Measurements from ENCODE around the gene KAZN.

Gene KAZN

DNA sequence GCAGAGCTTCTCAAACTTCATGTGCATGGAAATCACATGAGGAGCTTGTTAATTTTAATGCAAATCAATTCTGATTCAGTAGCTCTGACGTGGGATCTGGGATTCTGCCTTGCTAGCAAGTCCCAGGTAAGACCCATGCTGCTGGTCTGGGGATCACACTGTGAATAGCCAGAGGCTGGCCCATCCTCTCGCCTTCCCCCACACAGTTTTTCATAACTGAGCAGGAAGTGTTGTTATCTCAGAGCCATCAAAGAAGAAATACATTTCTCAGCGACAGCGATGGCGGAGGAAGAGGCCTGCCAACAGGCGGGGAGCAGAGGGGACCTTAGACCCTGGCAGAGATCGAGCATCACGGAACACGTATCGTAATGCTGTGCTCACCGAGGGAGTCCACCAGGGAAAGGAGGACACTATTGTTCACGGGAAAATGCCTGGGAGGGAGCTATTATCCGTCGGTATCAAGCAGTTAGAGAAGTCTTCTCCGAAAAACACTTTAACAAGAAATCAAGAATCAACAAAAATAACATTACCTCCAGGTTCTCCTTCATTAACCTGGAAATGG, 286.2 kb downstream of the KAZN start:
- no peak for DNase-seq (ENCODE audit: low read depth in 2 of 2)

DNA sequence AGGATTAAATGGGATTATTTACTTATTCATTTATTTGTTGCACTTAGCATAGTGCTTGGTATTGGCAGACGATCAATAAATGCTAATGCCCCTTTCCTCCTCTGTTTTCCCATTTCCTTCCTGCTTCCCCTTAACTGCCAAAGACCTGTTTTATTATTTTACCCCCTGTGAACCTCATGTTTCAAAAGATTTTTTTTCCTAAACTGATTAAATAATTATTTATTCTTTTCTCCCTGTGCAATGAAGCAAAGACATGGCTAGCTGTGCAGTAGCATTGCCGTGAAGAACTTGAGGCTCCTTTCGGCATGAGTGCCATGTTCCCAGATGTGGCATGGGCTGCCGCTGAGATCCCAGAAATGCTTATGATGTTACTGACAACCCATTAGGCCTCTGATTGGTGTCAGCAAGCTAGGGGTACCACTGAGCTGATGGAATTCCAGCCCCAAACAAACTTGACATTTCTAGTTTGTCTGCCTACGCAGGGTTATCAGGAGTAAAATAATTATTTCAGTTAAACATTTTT, 288.6 kb downstream of the KAZN start:
- no peak for DNase-seq (ENCODE audit: low read depth in 2 of 2)

DNA sequence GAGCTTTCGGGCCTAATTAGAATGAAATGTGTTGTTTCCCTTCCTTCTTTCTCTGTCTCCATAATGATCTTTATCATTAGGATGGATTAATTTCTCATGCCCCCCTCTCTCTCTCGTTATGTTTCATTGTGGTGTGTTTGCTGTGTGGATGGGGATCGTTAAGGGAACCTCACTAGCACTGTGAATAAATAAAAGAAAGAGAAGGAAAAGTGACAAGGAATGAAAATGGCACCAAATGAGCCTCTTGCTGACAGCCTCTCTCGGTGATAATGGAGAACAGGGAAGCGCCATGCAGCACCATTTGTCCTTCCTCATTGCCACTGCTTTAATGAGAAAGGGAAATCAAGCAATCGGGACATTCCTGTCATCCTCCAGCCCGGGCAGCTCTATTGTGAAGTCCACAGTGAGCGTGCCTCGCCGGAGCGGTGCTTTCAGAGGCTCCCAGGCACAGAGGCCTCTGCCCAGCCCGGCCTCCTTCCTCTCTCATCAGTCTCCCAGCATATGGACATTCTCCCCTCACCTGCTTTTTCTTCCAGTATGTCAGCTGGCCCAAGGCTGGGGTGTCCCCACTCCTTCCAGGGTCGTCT, 289.4 kb downstream of the KAZN start:
- DNase-seq (ENCODE audit: low read depth in 2 of 2) = no peak

DNA sequence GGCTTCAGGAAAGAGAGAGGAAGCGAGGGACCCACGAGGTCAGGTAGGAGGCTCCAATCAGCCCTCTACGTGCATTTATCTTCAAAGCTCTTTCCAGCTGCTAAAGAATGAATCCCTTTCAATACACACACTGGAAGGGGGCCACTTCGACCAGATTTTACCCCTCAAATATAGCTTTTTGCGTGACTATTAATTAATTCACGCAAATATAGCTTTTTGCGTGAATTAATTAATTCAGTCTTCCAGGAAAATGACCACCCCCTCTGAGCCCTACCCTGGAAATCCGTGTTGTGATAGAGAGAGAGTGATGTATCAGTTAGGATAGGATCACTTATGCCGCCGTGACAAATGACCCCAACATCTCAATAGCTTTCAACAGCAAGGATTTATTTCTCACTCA, 289.9 kb downstream of the KAZN start:
- no peak for DNase-seq (ENCODE audit: low read depth in 2 of 2)

DNA sequence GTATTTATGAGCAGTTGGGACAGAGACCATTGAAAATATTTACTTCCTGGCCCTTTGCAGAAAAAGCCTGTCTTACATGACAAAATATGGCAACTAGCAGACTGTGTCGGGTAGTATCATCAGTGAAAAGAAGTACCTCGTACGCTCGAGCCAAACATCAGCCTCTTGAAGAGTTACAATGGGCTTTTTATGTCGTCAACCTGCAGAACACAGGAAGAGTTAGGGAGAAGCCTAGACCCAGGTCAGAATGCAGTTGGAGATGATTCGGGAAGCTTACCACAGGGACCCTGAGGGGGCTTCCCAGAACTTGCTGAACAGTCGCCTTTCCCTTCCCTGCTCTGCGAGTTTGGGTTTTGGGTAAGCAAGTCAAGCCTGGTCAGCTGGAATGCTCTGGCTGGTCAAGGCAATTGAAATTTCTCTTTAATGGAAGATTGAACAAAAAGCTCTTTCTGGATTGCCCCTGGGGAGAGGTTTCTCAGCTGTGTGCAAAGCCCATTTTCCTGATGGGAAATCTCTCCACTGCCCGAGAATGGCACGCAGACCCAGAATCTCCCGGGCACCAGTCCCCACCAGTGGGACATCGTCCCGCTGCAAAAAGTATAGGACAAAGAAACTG, 291.4 kb downstream of the KAZN start:
- DNase-seq (ENCODE audit: low read depth in 2 of 2) = no peak

DNA sequence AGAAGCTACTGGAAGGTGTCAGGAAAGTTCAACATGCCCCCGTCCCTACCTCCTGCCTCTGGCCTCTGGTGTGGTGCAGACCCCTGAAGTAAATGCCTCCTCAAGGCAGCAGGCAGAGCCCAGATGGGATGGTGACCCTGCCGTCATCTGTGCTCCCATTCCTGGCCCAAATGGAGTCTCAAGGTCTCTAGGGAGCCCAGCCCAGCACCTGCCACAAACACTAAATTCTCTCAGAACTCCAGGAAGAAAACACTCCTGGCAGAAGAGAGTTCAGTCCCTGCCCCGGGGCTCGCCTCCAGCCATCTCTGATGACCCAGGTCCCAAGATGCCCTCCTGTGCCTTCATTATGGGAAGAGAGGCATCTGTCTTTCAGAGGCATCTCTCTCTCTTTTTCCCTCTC, 293.5 kb downstream of the KAZN start:
- DNase-seq (ENCODE audit: low read depth in 2 of 2) = no peak

DNA sequence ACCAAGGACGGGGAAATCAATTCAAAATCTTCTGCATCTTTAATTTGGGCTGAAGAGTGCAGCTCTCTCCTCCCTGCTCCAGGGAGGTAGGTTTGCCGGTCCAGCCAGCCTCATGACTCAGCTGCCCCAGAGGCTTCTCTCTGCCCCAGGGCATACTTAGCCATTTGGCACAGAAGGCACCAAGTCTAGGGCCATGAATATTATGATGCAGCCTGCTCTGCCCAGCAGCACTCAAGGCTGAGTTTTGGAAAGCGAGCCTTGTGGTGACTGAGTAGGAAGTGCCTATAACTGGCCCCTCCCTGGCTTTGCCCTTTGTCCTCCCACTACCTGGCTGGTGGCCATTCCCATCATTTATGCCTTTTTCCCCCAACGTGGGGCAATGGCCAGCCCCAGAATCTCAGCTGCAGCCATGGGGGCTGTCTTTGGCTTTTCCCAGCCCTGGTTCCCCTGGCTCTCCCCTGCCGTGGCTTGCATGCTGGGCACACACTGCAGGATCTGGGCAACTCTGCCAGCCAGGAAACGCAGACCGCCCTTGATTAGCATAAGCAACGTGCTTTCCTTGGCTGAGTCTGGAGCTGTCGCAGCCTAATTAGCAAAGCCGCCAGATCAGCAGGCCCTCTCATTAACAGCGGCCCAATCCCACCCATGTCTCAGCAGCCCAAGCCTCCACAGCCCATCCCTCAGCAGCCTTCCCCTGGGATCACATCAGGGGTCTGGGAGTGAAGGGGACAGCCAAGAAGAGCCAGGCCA, 296.5 kb downstream of the KAZN start:
- DNase-seq (ENCODE audit: low read depth in 2 of 2) = no peak

DNA sequence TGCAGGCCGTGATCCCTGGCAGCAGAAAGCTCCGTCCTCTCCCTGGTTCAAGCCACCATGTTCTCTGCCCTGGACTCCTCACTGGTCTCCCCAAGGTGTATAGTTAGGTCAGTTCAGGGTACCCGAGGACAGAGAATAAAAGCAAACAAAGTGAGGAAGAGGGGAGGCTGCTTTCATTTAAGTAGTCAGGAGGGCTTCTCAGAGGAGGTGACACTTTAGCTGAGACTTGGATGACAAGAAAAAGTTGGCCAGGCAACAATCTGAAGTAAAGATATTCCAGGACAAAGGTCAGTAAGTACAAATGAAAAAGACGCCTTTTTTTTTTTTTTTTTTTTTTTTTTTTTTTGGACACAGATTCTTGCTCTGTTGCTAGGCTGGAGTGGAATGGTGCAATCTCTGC, 297.2 kb downstream of the KAZN start:
- DNase-seq (ENCODE audit: low read depth in 2 of 2) = no peak

DNA sequence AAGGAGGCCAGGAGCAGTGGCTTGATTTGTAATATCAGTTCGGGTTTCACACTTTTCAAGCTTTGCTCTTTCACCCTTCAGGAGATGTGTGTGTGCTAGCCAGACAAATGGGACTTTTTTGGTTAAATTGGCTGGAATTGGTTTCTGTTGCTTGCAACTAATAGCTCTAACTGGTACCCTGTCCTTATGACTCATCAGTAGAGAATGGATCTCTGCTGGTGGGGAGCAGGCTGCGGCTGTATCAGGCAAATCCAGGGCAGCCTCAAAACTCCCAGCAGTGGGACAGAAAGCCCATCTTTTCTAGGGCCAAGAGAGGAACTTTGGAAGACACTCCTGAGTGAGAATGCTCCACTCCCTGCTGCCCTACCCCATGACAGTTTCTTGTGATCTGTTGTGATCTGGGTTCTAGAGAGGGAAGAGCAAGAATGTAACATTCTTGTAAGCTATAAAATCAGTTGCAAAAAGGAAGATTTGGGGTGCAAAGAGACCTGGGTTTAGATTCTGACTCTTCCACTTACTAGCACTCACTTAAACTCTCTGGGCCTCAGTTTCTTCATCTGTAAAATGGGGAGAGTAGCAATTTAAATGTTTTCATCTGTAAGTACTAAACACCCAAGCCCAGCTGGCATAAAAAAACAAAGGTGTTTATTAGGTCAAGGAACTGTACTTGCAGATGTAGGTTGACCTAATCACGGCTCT, 298.0 kb downstream of the KAZN start:
- no peak for DNase-seq (ENCODE audit: low read depth in 2 of 2)

DNA sequence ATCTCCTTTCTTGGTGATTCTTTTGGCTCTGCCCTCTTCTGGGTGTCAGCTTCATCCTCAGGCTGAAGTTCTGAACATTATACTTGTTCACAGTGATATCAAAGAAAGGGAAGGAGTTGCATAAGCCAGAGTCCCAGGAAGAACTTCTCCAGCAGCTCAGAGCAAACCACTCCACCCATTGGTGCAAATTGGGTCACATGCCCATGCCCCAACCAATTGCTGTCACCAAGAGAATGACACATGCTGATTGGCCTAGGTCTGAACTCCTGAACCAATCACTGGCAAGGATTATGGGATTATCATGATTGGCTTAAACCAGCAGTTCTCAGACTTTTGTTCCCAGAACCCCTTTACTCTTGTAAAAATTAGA, 298.6 kb downstream of the KAZN start:
- DNase-seq (ENCODE audit: low read depth in 2 of 2) = no peak

DNA sequence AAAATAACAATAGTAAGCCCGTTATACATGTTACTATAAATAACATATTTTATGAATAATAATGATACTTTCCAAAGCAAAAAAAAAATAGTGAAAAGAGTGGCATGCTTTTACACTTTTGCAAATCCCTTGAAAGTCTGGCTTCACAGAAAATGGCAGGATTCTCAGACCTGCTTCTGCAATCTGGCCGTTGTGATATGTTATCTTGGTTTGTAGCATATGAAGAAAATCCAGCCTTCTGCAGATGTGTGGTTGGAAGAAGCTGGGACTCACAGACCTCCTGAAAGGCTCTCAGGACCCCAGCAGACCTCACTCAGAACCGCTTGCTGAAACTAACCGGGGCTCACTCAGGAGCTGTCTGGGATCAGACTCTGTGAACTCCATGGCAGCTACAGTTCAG, 299.1 kb downstream of the KAZN start:
- no peak for DNase-seq (ENCODE audit: low read depth in 2 of 2)

DNA sequence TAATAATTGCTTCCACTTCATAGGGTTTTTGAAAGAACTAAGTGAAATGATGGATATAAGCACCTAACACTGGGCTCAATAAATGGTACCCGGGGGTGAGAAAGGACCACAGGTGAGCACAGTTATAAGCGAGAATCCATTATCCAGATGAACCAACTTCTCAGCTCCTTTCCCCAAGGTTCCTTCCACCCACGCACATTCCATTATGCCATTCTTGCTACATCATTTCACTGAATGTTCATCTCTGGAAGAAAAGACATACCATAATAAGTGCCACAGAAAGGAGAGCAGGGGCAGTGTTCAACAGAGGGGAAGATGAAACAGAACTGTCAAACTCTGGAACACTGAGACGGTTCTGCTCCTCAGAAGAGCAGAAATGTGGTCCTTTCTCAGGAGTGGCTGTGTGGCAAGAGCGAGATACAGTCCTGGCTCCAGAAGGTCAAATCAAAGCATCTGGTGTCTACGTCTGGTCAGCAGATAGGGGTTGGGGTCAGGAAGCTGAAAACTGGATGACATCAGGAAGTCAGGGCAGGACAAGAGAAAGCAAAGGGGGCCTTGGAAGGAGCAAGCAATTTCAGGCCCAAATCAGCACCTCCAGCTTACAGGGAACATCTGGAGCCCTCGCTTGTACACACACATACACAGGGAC, 299.6 kb downstream of the KAZN start:
- no peak for DNase-seq (ENCODE audit: low read depth in 2 of 2)

DNA sequence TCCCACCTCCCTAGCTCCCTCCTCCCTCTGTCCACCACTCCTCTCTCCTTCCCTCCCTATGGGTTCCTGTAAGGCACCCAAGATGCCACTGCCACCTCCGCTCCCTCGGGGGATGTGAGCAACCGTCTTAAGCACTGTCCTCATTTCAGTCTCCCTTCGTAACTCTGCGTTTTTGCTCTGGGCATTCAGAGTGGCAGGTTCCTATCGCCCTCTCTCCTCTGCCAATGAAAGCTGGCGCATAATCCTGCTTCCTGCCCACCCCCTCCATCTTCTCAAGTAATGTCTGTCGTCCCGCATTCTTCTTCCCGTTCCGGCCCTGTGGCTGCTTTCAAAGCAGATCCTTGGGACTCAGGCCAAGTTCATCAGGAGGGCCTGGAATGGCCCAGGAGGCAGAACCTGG, 301.2 kb downstream of the KAZN start:
- DNase-seq (ENCODE audit: low read depth in 2 of 2) = no peak

DNA sequence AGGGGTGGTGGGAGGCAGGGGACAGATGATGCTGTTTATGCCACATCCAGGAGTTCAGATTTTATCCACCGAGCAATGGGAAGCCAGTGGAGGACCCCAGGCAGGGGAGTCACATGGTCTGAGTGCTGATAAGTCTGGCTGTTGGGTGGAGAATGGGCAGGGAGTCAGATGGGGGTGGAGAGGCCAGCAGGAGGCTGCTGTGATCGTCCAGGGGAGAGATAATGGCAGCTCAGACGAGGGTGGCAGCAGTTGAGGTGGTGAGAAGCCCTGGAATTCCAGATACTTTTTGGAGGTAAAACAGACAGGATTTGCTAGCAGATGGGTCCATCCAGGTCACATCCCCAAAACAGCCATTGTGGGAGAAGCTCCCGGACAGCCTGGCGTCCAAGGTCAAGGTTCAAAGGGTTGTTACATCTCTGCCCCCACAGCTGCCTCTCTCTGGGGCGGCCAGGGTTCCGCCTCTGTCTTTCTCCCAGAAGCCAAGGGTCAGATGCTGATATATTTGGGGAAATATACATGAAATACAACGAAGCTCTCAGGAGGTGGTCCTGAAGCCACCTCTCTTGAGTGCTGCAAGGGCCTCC, 303.0 kb downstream of the KAZN start:
- no peak for DNase-seq (ENCODE audit: low read depth in 2 of 2)

DNA sequence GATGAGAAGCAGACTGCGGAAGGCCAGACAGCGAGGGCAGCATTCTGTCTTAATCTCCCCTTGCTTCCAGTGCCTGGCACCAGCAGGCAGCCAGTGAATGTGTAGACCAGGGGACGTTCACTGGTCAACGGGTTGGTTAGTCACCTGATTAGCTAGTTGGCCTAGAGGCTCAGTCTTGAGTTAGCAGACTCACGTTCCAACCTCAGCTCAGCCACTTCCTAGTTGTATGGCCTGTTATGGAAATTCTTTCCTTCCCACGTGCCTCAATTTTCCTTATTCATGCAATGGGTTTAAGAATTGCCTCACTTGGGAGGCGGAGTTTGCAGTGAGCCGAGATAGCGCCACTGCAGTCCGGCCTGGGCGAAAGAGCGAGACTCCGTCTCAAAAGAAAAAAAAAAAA, 305.4 kb downstream of the KAZN start:
- no peak for DNase-seq (ENCODE audit: low read depth in 2 of 2)

DNA sequence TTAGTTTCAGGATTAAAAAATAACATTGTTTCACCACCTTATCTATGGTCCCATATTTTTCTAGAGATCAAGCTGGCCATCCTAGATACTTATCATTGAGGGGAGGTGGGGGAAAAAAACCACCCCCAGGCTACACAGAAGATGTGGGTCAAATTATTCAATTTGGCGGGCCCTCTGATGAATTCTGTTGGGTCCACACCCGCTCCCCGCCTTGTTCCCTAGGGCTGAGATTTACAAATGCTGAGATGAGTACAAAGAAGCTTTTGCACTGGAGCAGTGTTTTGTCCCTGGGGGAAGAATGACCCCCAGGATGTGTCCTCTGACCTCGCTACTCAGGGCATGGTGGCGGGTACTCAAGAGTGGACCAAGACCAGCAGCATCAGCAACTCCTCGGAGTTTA, 308.2 kb downstream of the KAZN start:
- DNase-seq (ENCODE audit: low read depth in 2 of 2) = no peak

DNA sequence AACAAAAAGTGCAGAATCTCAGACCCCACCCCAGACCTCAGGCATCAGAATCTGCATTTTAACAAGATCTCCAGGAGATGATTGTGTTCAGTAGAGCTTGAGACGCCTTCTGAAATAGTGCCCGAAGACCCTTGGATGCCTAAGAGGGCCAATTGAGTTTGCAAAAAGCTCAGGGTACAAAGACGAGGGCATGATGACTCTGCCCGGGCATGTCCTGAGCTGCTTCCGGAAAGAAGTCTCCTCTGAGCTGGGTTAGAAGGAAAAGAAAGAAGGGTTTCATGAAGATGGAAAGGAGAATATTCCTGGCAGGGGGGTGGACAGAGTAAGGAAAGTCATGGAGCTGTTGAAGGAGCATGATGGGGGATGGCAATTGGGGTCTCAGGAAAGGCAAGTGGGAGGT, 308.9 kb downstream of the KAZN start:
- DNase-seq (ENCODE audit: low read depth in 2 of 2) = no peak

DNA sequence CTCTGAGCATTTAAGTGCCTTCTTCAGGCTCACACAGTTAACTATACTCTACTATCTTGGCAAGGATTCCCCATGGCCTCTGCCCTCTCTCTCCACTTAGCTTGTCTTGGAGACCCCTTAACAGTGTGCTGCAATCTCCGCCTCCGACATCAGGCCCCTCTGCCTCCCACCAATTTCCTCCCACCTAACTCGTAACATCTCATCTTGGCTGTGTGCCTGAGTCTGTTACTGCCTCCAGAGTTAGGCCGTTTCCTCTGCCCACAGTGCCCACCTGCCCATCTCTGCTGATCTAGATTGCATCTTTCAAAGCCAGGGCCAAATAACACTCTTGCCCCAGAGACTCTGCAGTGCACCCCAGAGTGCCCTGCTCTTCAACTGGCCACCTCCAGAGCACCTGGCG, 310.8 kb downstream of the KAZN start:
- DNase-seq (ENCODE audit: low read depth in 2 of 2) = no peak

DNA sequence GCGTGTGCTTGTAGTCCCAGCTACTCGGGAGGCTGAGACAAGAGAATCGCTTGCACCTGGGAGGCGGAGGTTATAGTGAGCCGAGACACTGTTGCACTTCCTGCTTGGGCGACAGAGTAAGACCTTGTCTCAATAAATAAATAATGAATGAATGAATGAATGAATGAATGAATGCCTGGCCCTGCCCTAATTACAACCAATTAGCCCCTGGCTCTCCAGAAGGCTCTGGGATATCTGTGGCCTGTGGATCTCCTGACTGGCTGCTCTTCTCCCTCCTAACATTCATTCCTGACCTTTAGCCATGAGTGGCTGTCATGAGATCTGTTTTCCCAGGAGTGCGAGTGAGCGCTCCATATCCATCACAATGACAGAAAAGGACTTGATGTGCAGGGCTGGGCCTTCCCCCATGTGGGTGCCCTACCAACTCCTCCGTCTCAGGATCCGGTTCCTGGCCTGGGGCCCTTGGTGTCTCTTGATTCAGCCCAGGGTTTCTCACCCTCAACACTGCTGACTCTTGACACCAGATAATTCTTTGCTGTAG, 311.5 kb downstream of the KAZN start:
- no peak for DNase-seq (ENCODE audit: low read depth in 2 of 2)

DNA sequence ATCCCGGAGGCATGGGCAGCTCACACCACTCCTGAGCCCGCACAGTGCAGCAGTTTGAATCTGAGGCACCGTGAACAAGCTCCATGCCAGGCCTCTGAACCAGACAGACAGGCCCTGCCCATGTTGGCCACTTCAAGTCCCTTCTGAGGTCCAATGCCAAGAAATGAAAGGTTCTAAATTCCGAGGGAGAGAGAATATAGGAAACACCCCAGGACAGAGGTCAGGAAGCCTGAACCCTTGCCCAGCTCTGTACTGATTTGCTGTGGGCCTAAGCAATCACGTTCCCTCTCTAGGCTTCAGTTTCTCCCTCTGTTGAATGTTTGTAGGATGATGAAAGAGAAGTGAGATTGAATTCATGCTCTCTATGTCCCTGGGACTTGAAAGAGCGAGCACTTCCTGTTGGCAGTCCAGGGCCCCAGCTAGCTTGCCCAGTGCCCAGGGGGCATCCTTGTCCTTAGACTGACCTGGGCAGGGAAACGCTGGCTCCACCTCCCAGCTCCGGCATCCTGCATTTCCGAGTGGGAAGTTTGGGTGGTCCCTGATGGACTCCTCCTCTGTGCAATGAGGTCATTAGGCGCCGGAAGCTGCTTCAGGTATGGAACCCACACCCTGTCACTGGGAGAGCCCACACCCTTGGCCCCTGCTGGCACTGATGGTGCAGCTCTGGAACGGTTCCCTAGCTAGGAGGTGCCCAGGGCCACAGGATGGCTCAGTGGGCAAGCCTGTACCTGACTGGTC, 312.7 kb downstream of the KAZN start:
- no peak for DNase-seq (ENCODE audit: low read depth in 2 of 2)

Measured in stimulated activated CD8-positive, alpha-beta memory T cell treated with anti-CD3 and anti-CD28 coated beads, Interleukin-2, amount 100 ng/mL, for 48 hours (primary cell).